GM10266 (cell line): ENCODE data around the gene SMU1.
"Not testable (repeated sequence)": the region's sequence is repeated elsewhere in the genome, so short reads cannot be mapped to it uniquely, and the experiment has no call there.

Source experiments
- DNase-seq: peaks from one replicate; pipeline ENCODE4 v3.0.0; 2012; ENCODE audit errors: extremely low spot score
- TF ChIP-seq, protein P1 (sequence below): IDR thresholded peaks from 2 replicates; pipeline ENCODE4 v1.5.1; 2012; ENCODE audit warnings: mild to moderate bottlenecking, low read depth; ENCODE audit not compliant: control insufficient read depth, insufficient read depth; ENCODE audit errors: missing control alignments

Gene SMU1

DNA sequence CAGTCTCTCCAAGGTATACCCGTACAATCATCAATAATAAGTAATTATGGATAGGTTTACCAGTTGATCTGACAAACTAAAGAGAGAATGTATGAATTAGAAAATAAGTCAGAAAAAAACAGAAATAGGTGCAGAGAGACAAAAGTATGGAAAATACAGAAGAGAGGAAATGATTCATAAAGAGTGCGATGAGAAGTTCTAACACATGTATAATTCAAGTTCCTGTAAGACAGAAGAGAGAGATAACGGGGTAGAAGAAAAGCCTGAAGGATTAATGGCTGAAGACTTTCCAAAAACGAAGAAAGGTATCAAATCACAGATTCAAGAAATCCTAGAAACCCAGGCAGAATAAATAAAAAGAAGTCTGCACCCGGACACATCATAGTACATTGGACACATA, 16.2 kb upstream of the SMU1 start:
- DNase-seq = no peak
- TF ChIP-seq, protein P1, sequence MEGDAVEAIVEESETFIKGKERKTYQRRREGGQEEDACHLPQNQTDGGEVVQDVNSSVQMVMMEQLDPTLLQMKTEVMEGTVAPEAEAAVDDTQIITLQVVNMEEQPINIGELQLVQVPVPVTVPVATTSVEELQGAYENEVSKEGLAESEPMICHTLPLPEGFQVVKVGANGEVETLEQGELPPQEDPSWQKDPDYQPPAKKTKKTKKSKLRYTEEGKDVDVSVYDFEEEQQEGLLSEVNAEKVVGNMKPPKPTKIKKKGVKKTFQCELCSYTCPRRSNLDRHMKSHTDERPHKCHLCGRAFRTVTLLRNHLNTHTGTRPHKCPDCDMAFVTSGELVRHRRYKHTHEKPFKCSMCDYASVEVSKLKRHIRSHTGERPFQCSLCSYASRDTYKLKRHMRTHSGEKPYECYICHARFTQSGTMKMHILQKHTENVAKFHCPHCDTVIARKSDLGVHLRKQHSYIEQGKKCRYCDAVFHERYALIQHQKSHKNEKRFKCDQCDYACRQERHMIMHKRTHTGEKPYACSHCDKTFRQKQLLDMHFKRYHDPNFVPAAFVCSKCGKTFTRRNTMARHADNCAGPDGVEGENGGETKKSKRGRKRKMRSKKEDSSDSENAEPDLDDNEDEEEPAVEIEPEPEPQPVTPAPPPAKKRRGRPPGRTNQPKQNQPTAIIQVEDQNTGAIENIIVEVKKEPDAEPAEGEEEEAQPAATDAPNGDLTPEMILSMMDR = no peak

GRCh38 chr9:33085672-33086071, 9.2 kb upstream of the SMU1 start:
- not testable (repeated sequence) for DNase-seq

GRCh38 chr9:33082538-33083326, 6.3 kb upstream of the SMU1 start:
- DNase-seq = no peak

DNA sequence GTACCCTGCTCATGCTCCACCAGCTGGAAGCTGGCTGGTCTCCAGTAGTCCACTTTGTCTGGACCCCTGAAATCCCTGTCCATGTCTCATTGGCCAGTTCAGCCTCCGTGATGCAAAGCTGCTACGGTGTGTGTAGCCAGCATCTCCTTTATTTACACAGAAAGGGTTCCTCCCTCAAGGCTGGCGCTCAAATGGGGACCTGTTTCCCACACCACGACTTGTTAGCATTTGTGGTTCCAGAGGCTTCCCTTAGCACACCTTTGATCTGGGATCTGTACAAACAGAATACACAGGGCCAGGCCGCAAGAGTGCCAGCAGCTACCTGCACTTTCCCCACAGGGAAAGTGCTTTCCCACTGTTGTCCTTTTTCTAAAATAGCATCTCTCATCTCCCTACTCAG, 5.7 kb upstream of the SMU1 start:
- no peak for DNase-seq
- TF ChIP-seq, protein P1 = no peak

More at GRCh38 chr9:33082538-33083326, 6.3 kb upstream of the SMU1 start:
- TF ChIP-seq, protein P1 = no peak

DNA sequence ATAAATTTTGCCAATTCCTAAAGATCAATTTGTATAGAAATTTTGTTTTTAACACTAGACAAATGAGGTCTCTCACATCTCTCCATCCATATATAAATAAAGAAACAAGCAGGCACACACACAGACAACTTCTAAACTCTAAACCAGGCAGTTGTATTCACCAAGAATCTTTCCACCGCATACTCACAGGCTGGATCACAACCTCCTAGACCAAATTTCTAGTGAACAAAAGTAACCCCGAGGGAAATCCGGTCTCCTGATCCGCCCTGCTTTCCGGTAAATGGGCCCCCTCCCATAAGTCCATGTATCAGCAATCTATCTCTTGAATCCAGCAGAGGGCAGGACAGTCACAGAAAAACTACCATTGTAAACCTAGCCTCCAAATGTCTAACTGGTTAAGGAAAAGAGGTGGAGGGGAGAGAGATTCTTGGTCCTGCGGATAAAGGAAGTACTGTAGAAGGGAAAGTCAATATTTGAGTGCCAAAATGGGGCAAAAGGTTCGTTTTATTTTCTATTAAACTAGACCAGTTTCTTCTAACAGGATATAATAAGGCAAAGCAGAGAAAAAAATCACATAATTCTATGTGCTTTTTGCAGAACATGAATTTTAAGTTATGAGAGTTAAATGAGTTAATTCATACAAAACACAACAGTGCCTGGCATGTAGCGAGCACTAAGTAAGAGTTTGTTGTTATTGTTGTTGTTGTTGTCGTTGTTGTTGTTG, 4.8 kb upstream of the SMU1 start:
- peak; percentile 79 for DNase-seq

GRCh38 chr9:33080534-33080933, 4.1 kb upstream of the SMU1 start:
- TF ChIP-seq, protein P1 = no peak
- DNase-seq = no peak

More for the DNA sequence above, 4.8 kb upstream of the SMU1 start:
- TF ChIP-seq, protein P1 = peak; percentile 74

GRCh38 chr9:33068991-33069390, 7.5 kb downstream of the SMU1 start:
- TF ChIP-seq, protein P1 = no peak
- no peak for DNase-seq
